Uterus (tissue), 4 donors: ENCODE data around the gene IQCF5. TPM values are rescaled to one million over a fixed set of nuclear protein-coding genes. Genes with fewer than 3 reads are reported as not detected.

Experiments used
- DNase-seq, 2 donors: peaks; one replicate each; pipeline ENCODE4 v3.0.0-alpha.2; 2019 to 2020
- H3K27ac ChIP-seq, 2 donors: fragments of 200-600 bp; sonication (generic); 1 replicate in 1 of 2; 2 replicates in 1 of 2; pipeline ENCODE4 v1.5.1; 2016 to 2018
- H3K27me3 ChIP-seq, 2 donors: fragments of 200-600 bp; sonication (generic); one replicate each; pipeline ENCODE4 v1.5.1; 2018 to 2019; ENCODE audit warnings: control low read depth in 1 of 2
- H3K36me3 ChIP-seq, 2 donors: fragments of 200-600 bp; sonication (generic); one replicate each; pipeline ENCODE4 v1.5.1; 2019; ENCODE audit warnings: control low read depth in 1 of 2
- H3K4me1 ChIP-seq, 2 donors: fragments of 200-600 bp; sonication (generic); one replicate each; pipeline ENCODE4 v1.5.1; 2018 to 2019; ENCODE audit warnings: control low read depth in 1 of 2
- H3K4me3 ChIP-seq, 2 donors: fragments of 200-600 bp; sonication (generic); 1 replicate in 1 of 2; 2 replicates in 1 of 2; pipeline ENCODE4 v1.5.1; 2018 to 2019; ENCODE audit warnings: mild to moderate bottlenecking in 1 of 2
- H3K9me3 ChIP-seq, 2 donors: fragments of 200-600 bp; sonication (generic); one replicate each; pipeline ENCODE4 v1.5.1; 2019; ENCODE audit warnings: control low read depth in 1 of 2
- POLR2A ChIP-seq, 2 donors: fragments of 450-650 bp; IDR thresholded peaks; one replicate each; pipeline ENCODE4 v1.6.1; 2016; ENCODE audit warnings: antibody characterized with exemption in 2 of 2, mild to moderate bottlenecking in 1 of 2, moderate library complexity in 1 of 2
- intact Hi-C: fragments of 100-400 bp; cut with DNase I; formaldehyde crosslinking; loops from one replicate; pipeline ENCODE4 v1.15.1; 2023; ENCODE audit warnings: low total_unique reads
- total RNA-seq, 4 donors: library from RNA; depleted of rRNA in 3 of 4; stranded (reverse); fragments of >200 nt in 3 of 4; gene quantifications; one replicate each; pipeline versions ENCODE4 v1.1.0 to v1.2.4, GENCODE V29; 2014 to 2023
- TF ChIP-seq, protein P1 (sequence below), 4 experiments: fragments of 200-600 bp in 2 of 4; fragments of 450-650 bp in 2 of 4; sonication (generic) in 2 of 4; IDR thresholded peaks; one replicate each; pipeline ENCODE4 v1.5.1; 2016 to 2019; ENCODE audit warnings: antibody characterized with exemption in 4 of 4, mild to moderate bottlenecking in 2 of 4, moderate library complexity in 1 of 4
- donor health status: DM: yes; HTN: yes; CAD: no.

Gene IQCF5
- total RNA-seq, 4 donors from 2014 or later = not detected

DNA sequence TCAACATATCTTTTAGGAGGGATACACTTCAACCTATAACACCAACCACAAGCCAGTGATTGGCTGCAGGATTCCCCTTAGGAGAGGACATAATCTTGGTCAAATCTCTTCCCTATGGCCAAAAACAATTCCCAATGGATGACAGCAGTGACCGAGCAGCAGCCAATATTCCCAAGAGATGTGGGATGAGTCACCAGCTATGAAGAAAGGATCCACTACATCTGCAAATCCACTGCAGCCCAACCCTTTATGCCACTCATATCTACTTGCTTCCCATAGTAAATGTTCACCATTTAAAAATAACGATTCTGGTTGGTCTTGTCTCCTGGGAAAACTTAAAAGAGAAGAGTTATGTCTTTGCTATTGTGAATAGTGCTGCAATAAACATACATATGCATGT, 4.5 kb upstream of the IQCF5 start:
- Histone ChIP-seq H3K27me3 (no peaks in the 10 kb centered on the region), H3K27ac (no peak overlapping the region), H3K9me3 (no peaks in the 10 kb centered on the region), H3K36me3 (no peaks in the 10 kb centered on the region), H3K4me3 (no peak overlapping the region), H3K4me1 (no peaks in the 10 kb centered on the region)
- TF ChIP-seq, protein P1, sequence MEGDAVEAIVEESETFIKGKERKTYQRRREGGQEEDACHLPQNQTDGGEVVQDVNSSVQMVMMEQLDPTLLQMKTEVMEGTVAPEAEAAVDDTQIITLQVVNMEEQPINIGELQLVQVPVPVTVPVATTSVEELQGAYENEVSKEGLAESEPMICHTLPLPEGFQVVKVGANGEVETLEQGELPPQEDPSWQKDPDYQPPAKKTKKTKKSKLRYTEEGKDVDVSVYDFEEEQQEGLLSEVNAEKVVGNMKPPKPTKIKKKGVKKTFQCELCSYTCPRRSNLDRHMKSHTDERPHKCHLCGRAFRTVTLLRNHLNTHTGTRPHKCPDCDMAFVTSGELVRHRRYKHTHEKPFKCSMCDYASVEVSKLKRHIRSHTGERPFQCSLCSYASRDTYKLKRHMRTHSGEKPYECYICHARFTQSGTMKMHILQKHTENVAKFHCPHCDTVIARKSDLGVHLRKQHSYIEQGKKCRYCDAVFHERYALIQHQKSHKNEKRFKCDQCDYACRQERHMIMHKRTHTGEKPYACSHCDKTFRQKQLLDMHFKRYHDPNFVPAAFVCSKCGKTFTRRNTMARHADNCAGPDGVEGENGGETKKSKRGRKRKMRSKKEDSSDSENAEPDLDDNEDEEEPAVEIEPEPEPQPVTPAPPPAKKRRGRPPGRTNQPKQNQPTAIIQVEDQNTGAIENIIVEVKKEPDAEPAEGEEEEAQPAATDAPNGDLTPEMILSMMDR (IDR thresholded peaks at IDR 0.05) = no peak
- TF ChIP-seq POLR2A (IDR thresholded peaks at IDR 0.05) = no peak
- DNase-seq = no peak
- intact Hi-C loops = no loop called here

DNA sequence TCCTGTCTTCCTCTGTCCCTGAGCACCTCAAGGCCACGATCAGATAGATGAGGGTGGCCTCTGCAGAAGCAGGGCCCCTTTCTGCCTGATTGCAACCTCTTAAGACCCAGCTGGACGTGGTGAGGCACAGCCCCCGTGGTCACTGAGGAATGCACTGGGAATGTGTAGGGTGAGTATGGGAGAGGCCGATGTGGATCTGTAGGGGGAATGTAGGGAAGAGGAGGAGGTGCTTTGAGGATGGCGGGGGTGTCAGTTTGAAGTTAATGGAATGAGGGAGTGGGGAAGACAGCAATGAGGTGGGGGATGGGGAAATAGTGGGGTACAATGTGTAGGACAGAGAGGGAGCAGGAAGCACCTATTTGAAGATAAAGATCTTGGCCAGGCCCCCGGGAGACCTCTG, 785 bp upstream of the IQCF5 start:
- Histone ChIP-seq H3K36me3 (no peaks in the 10 kb centered on the region), H3K4me3 (no peak overlapping the region), H3K4me1 (no peaks in the 10 kb centered on the region), H3K27me3 (no peaks in the 10 kb centered on the region), H3K9me3 (no peaks in the 10 kb centered on the region), H3K27ac (no peak overlapping the region)
- TF ChIP-seq, protein P1 (IDR thresholded peaks at IDR 0.05) = no peak
- TF ChIP-seq POLR2A (IDR thresholded peaks at IDR 0.05) = no peak
- DNase-seq = no peak
- intact Hi-C loops = no loop called here

- intact Hi-C loops = no loop called here
These were observed 512 bp downstream of the IQCF5 start for GRCh38 chr3:51874889-51875288.

GRCh38 chr3:51874411-51874810, 990 bp downstream of the IQCF5 start:
- Histone ChIP-seq H3K9me3 (no peaks in the 10 kb centered on the region), H3K4me1 (no peaks in the 10 kb centered on the region), H3K4me3 (no peak overlapping the region), H3K27me3 (no peaks in the 10 kb centered on the region), H3K27ac (no peak overlapping the region), H3K36me3 (no peaks in the 10 kb centered on the region)
- TF ChIP-seq POLR2A (IDR thresholded peaks at IDR 0.05) = no peak
- TF ChIP-seq, protein P1 (IDR thresholded peaks at IDR 0.05) = no peak
- no peak for DNase-seq
- intact Hi-C loops = no loop called here

More at GRCh38 chr3:51874889-51875288, 512 bp downstream of the IQCF5 start:
- no peak overlapping the region for H3K27ac ChIP-seq
- DNase-seq = no peak
- H3K9me3 ChIP-seq = no peaks in the 10 kb centered on the region
- no peaks in the 10 kb centered on the region for H3K4me1 ChIP-seq
- no peaks in the 10 kb centered on the region for H3K27me3 ChIP-seq
- no peak overlapping the region for H3K4me3 ChIP-seq
- TF ChIP-seq, protein P1 (IDR thresholded peaks at IDR 0.05) = no peak
- TF ChIP-seq POLR2A (IDR thresholded peaks at IDR 0.05) = no peak
- H3K36me3 ChIP-seq = no peaks in the 10 kb centered on the region

GRCh38 chr3:51873876-51874275, 1.5 kb downstream of the IQCF5 start:
- no peak for DNase-seq
- intact Hi-C loops = no loop called here
- Histone ChIP-seq H3K4me1 (no peaks in the 10 kb centered on the region), H3K4me3 (no peak overlapping the region), H3K27ac (no peak overlapping the region), H3K9me3 (no peaks in the 10 kb centered on the region), H3K36me3 (no peaks in the 10 kb centered on the region), H3K27me3 (no peaks in the 10 kb centered on the region)
- TF ChIP-seq, protein P1 (IDR thresholded peaks at IDR 0.05) = no peak
- TF ChIP-seq POLR2A (IDR thresholded peaks at IDR 0.05) = no peak
